ENCODE results near the gene L1CAM.

DNA sequence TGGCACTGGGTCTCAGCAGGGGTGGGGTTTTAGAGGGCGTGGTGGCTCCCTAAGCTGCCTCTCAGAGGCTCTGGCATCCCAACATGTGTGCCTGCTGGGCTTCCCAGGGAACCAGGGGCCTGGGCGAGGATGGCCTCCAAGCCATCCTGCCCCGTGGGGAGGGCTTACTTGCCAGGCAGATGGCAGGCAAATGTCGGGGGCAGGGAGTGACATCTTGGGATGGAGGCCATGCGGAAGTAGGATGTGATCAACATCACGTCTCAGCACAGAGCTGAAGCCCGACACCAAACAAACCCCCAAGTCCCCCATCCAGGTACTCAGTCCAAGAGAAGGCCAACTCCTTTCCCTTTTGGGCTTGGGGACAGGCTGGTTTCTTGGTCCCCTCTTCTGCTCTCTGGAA is 4.7 kb downstream of the L1CAM start:
- TF ChIP-seq GATA2 (IDR thresholded peaks at IDR 0.05; ENCODE audit: low read depth, low read length) (no peak), GATA3 (IDR thresholded peaks at IDR 0.05; ENCODE audit: low read depth, low read length) (no peak)

Measured in SH-SY5Y (cell line).